NT2/D1 (cell line): ENCODE results near the gene STAG1.

Experiments
- SUZ12 ChIP-seq: IDR thresholded peaks from 2 replicates; pipeline ENCODE4 v1.6.1; 2011; ENCODE audit not compliant: insufficient read length, insufficient read depth; ENCODE audit errors: extremely low read depth
- YY1 ChIP-seq: IDR thresholded peaks from 2 replicates; pipeline ENCODE4 v1.6.1; 2011; ENCODE audit not compliant: insufficient read length, insufficient read depth
- ZNF274 ChIP-seq: IDR thresholded peaks from 2 replicates; pipeline ENCODE4 v1.6.1; 2011; ENCODE audit warnings: mild to moderate bottlenecking, low read depth, low read length

DNA sequence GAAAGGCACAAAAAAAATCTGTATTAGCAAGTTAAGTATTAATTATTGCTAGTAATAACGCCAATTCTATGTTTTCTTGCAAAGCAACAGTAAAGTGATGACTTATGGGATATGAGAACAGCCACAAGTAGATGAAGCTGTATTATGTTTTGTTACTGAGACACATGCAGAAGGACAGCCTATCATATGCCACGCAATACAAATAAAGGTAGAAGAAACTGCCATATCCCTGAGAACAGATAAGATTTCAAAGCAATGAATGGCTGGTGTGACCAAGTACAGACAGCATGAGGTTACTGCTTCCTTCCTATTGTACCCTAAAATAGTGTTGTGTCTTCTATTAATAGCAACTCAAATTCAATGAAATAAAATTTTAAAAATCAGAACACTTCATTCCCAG lies 26.7 kb downstream of the STAG1 start:
- TF ChIP-seq SUZ12 (no peak), ZNF274 (no peak), YY1 (no peak)
